GM12865 (cell line): ENCODE results near the gene LTBP1.

Experiments used
- DNase-seq: peaks from one replicate; pipeline ENCODE4 v3.0.0; 2010; ENCODE audit warnings: low read depth
- H3K4me3 ChIP-seq: 2 replicates; pipeline ENCODE4 v1.5.1; 2011; ENCODE audit warnings: mild to moderate bottlenecking, low read depth, low read length, control low read depth
- CTCF ChIP-seq: IDR thresholded peaks from 2 replicates; pipeline ENCODE4 v1.5.1; 2011; ENCODE audit warnings: low read length, control low read depth, low read depth, inconsistent platforms; ENCODE audit not compliant: insufficient read depth; ENCODE audit errors: missing control alignments

LTBP1 gene

GRCh38 chr2:33142810-33143209 lies 196.1 kb downstream of the LTBP1 start:
- DNase-seq, result no peak
- no peak for TF ChIP-seq CTCF
- H3K4me3 ChIP-seq, result no peak overlapping the region

- H3K4me3 ChIP-seq, result no peak overlapping the region
- no peak for TF ChIP-seq CTCF
- no peak for DNase-seq
Observed at GRCh38 chr2:33144243-33144642, 197.5 kb downstream of the LTBP1 start.

- H3K4me3 ChIP-seq, result no peak overlapping the region
- no peak for DNase-seq
- no peak for TF ChIP-seq CTCF
Observed at GRCh38 chr2:33145459-33145858, 198.7 kb downstream of the LTBP1 start.

- H3K4me3 ChIP-seq, result no peak overlapping the region
- DNase-seq, result no peak
- no peak for TF ChIP-seq CTCF
Observed at GRCh38 chr2:33146102-33146501, 199.3 kb downstream of the LTBP1 start.

GRCh38 chr2:33153008-33153407 lies 206.3 kb downstream of the LTBP1 start:
- no peak for DNase-seq
- H3K4me3 ChIP-seq, result no peak overlapping the region
- no peak for TF ChIP-seq CTCF

- H3K4me3 ChIP-seq, result no peak overlapping the region
- DNase-seq, result no peak
- no peak for TF ChIP-seq CTCF
Observed at GRCh38 chr2:33158482-33159003, 211.8 kb downstream of the LTBP1 start.

- DNase-seq, result no peak
- H3K4me3 ChIP-seq, result no peak overlapping the region
- no peak for TF ChIP-seq CTCF
Observed at GRCh38 chr2:33160191-33160590, 213.4 kb downstream of the LTBP1 start.
